CD4-positive, alpha-beta memory T cell (primary cell): ENCODE data around the gene VASH1. TPM values are rescaled to one million over a fixed set of nuclear protein-coding genes. Genes with fewer than 3 reads are reported as not detected.
A peak's percentile ranks its signal among the peaks of the same experiment; 100 is the strongest.

Experiments used
- CTCF ChIA-PET: fragments of 350-600 bp; sonication (Branson Sonifier 250); formaldehyde crosslinking; loops from one replicate; lab custom pipeline; 2021; ENCODE audit warnings: inconsistent platforms; ENCODE audit not compliant: partially characterized antibody; lab: Charles Lee
- POLR2A ChIA-PET: fragments of 350-600 bp; sonication (Branson Sonifier 250); formaldehyde crosslinking; loops from one replicate; lab custom pipeline; 2021; ENCODE audit not compliant: partially characterized antibody; lab: Charles Lee
- DNase-seq, 5 donors: peaks; one replicate each; pipeline versions ENCODE4 v3.0.0 to v3.0.0-alpha.2; 2020 to 2022; ENCODE audit warnings: mixed read lengths in 1 of 5
- H3K27ac ChIP-seq: one replicate; pipeline ENCODE4 v1.7.0; 2013; ENCODE audit warnings: low read depth, low read length
- H3K27me3 ChIP-seq: 2 replicates; pipeline ENCODE4 v1.7.0; 2013; ENCODE audit warnings: mild to moderate bottlenecking, low read length, moderate library complexity; ENCODE audit not compliant: insufficient read depth
- H3K36me3 ChIP-seq: 2 replicates; pipeline ENCODE4 v1.7.0; 2013; ENCODE audit warnings: mild to moderate bottlenecking, low read length, moderate library complexity; ENCODE audit not compliant: insufficient read depth
- H3K4me1 ChIP-seq: 2 replicates; pipeline ENCODE4 v1.7.0; 2013; ENCODE audit warnings: mild to moderate bottlenecking, low read length, moderate library complexity; ENCODE audit not compliant: insufficient read depth
- H3K4me3 ChIP-seq, 2 donors: one replicate each; pipeline ENCODE4 v1.7.0; 2013; ENCODE audit warnings: low read length in 2 of 2, mild to moderate bottlenecking in 1 of 2
- H3K9me3 ChIP-seq, 2 donors: one replicate each; pipeline ENCODE4 v1.7.0; 2013; ENCODE audit warnings: low read length in 2 of 2, control low read depth in 1 of 2; ENCODE audit not compliant: control insufficient read depth in 1 of 2
- H3K27ac Mint-ChIP-seq, 7 donors: one replicate each; pipeline ENCODE4 v1.8.0; 2020 to 2021; ENCODE audit warnings: mixed read lengths in 7 of 7, mild to moderate bottlenecking in 6 of 7, inconsistent platforms in 3 of 7, moderate library complexity in 3 of 7
- H3K27me3 Mint-ChIP-seq, 2 donors: one replicate each; pipeline ENCODE4 v1.8.0; 2020 to 2021; ENCODE audit warnings: mixed read lengths in 2 of 2
- H3K36me3 Mint-ChIP-seq, 2 donors: one replicate each; pipeline ENCODE4 v1.8.0; 2020 to 2021; ENCODE audit warnings: mixed read lengths in 2 of 2, inconsistent platforms in 1 of 2, mild to moderate bottlenecking in 1 of 2
- H3K4me1 Mint-ChIP-seq, 4 donors: one replicate each; pipeline ENCODE4 v1.8.0; 2020 to 2021; ENCODE audit warnings: mixed read lengths in 4 of 4, mild to moderate bottlenecking in 1 of 4
- H3K4me3 Mint-ChIP-seq, 8 donors: one replicate each; pipeline ENCODE4 v1.8.0; 2020 to 2021; ENCODE audit warnings: mixed read lengths in 8 of 8, mild to moderate bottlenecking in 7 of 8, moderate library complexity in 6 of 8, inconsistent platforms in 3 of 8
- H3K9me3 Mint-ChIP-seq, 8 donors: one replicate each; pipeline ENCODE4 v1.8.0; 2020 to 2021; ENCODE audit warnings: mixed read lengths in 8 of 8, mild to moderate bottlenecking in 5 of 8, inconsistent platforms in 3 of 8, moderate library complexity in 1 of 8
- intact Hi-C: fragments of 100-400 bp; cut with micrococcal nuclease; formaldehyde crosslinking; loops from one replicate; pipeline ENCODE4 v1.15.1; 2023
- polyA plus RNA-seq, 2 donors: library from polyadenylated mRNA; unstranded; fragments of 300-500 nt; fragmentation: Illumina TruSeq; gene quantifications; one replicate each; pipeline ENCODE4 v1.2.3, GENCODE V29; 2021
- total RNA-seq, 2 experiments: library from RNA; stranded (reverse); gene quantifications; one replicate each; pipeline ENCODE4 v1.2.3, GENCODE V29; 2021

Gene VASH1
- total and polyA plus RNA-seq, 4 experiments from 2014 or later = 0.59 to 12.6 (median 5.6) TPM

DNA sequence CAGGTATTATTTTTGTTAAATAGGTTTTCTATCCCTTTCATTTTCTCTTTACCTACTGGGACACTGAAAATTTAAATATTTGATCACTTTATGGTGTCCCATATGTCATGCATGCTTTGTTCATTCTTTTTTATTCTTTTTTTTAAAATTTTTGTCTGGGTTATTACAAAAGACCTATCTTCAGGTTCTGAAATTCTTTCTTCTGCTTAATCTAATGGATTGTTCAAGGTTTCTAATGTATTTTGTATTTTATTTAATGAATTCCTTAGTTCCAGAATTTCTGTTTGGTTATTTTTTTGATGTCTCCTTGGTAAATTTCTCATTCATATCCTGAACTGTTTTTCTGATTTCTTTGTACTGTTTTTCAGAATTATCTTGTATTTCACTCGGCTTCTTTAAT lies 20.2 kb upstream of the VASH1 start:
- no peak overlapping the region for H3K27ac Mint-ChIP-seq
- intact Hi-C loops = no loop called here

DNA sequence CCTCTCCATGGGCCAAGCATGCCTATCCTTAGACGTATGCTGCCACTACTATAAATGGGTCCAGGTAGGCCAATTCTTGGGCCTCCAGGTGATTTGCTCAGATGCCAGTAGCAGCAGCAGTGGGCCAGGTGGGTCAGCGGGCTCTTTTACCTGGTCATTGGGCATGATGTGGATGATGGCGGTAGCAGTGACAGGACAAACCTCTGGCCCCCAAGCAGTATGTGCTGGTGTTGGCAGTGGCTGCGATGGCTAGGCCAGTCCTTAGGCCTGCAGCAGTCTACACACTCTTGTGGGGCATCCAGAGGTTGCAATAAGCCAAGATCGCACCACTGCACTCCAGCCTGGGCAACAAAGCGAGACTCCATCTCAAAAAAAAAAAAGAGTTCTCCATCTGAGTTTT lies 19.1 kb upstream of the VASH1 start:
- Mint-ChIP-seq H3K4me3 (no peak overlapping the region), H3K27ac (no peak overlapping the region), H3K36me3 (peaks cover 5 to 15% of the 10 kb centered on the region in 2 donors), H3K27me3 (peaks cover 24 to 27% of the 10 kb centered on the region in 2 donors), H3K4me1 (no peaks in the 10 kb centered on the region), H3K9me3 (peaks cover 0 to 44% (median 28%) of the 10 kb centered on the region in 8 donors)
- ChIA-PET CTCF (no interaction called here), POLR2A (no interaction called here)
- Histone ChIP-seq H3K9me3 (no peaks in the 10 kb centered on the region), H3K27ac (no peak overlapping the region), H3K4me3 (no peak overlapping the region), H3K4me1 (no peaks in the 10 kb centered on the region), H3K27me3 (no peaks in the 10 kb centered on the region), H3K36me3 (no peaks in the 10 kb centered on the region)
- intact Hi-C loops = no loop called here
- DNase-seq = no peak

More for the DNA sequence above, 20.2 kb upstream of the VASH1 start:
- no peak for DNase-seq
- Histone ChIP-seq H3K4me1 (no peaks in the 10 kb centered on the region), H3K27me3 (no peaks in the 10 kb centered on the region), H3K9me3 (no peaks in the 10 kb centered on the region), H3K27ac (no peak overlapping the region), H3K36me3 (no peaks in the 10 kb centered on the region), H3K4me3 (no peak overlapping the region)
- H3K4me1 Mint-ChIP-seq = no peaks in the 10 kb centered on the region
- ChIA-PET CTCF (no interaction called here), POLR2A (no interaction called here)
- peaks cover 5 to 15% of the 10 kb centered on the region in 2 donors for H3K36me3 Mint-ChIP-seq
- H3K9me3 Mint-ChIP-seq = peaks cover 0 to 41% (median 28%) of the 10 kb centered on the region in 8 donors
- H3K4me3 Mint-ChIP-seq = no peak overlapping the region
- H3K27me3 Mint-ChIP-seq = peaks cover 23 to 27% of the 10 kb centered on the region in 2 donors

DNA sequence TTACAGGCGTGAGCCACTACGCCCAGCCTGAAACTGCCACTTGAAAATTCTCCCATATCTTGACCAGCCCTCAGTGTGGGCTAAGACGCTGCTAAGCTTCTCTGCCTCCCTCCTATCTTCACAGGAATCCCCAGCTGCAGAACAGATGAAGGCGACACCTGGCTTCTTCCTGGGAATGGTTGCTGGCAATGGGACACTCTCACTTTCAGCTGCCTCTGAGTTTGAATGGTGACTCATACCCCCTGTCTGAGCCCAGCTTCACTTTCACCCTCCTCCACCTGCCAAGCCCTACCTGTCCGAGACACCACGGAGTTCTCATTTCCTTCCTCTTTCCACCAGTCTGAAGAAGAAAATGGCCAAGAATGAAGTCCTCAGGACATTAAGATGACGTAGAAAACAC lies 18.3 kb upstream of the VASH1 start:
- Histone ChIP-seq H3K9me3 (no peaks in the 10 kb centered on the region), H3K27me3 (no peaks in the 10 kb centered on the region), H3K4me3 (no peak overlapping the region), H3K27ac (no peak overlapping the region), H3K36me3 (no peaks in the 10 kb centered on the region), H3K4me1 (no peaks in the 10 kb centered on the region)
- Mint-ChIP-seq H3K4me1 (no peaks in the 10 kb centered on the region), H3K9me3 (peaks cover 0 to 47% (median 28%) of the 10 kb centered on the region in 8 donors), H3K27me3 (peaks cover 27% of the 10 kb centered on the region in 2 donors), H3K4me3 (no peak overlapping the region), H3K27ac (peak overlapping the region in 1 of 7 donors; percentile 9), H3K36me3 (peaks cover 5 to 15% of the 10 kb centered on the region in 2 donors)
- ChIA-PET POLR2A (no interaction called here), CTCF (interaction anchor here (1.0 to 1.4 kb wide), 2 partner anchors 32 to 40 kb away, joined by 3 read pairs; no protein-coding TSS in a partner anchor)
- DNase-seq = no peak
- intact Hi-C loops = no loop called here

DNA sequence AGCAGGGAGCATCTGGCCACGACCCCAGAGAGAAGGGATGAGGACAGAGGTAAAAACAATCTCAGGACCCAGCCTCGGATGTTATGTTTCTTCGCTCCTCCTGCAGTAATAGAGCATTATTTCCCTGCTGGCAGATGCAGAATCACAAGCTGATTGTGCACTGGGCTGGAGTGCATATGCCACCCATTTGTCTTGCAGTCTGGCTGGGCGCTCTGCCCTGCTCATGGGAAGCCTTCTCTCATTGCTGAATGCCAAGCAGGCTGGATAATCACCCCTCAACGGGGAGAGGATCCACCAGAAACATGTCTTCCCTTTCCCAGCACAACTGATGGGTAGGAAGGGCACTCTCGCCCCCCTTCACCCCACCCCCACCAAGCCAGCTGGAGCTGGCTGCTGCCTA lies 8.5 kb upstream of the VASH1 start:
- Histone ChIP-seq H3K9me3 (no peaks in the 10 kb centered on the region), H3K36me3 (no peaks in the 10 kb centered on the region), H3K27me3 (no peaks in the 10 kb centered on the region), H3K4me3 (no peak overlapping the region), H3K4me1 (no peaks in the 10 kb centered on the region), H3K27ac (no peak overlapping the region)
- Mint-ChIP-seq H3K4me3 (no peak overlapping the region), H3K36me3 (no peaks in the 10 kb centered on the region), H3K9me3 (peaks cover 0 to 4% (median 0%) of the 10 kb centered on the region in 8 donors), H3K4me1 (no peaks in the 10 kb centered on the region), H3K27ac (no peak overlapping the region), H3K27me3 (peaks cover 0 to 6% of the 10 kb centered on the region in 2 donors)
- intact Hi-C loops = no loop called here
- CTCF ChIA-PET = interaction anchor here (0.7 kb wide), 1 partner anchor 341 kb away, joined by 3 read pairs; no protein-coding TSS in a partner anchor
- no peak for DNase-seq
- POLR2A ChIA-PET = no interaction called here

DNA sequence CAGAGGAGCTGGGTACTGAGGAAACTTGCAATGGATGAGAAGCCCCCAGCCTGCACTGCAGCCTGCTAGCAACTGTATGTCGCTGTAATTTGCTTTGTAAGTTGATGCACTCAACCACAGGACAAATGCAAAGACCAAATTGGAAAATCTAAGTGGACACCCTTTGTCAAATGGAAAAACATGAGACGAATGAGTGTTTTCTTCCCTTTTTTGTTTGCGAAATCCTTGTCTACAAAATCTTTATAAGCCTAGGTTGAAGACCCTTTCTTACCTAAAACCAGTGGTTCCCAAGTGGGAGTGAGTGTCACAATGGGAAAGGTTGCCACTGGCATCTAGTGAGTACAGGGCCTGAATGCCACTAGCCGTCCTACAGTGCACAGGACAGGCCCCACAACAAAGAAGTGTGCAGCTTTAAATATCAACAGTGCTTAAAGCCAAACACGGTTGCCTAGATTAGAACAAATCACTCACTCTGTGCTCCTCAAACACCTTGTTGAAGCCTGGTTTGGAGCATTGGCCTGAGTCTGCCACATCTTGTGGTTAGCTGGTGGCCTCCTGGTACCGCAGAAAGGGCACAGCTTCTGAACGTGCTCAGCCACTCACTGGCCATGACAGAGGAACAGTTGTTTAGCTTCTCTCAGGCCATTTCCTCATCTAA lies 7.6 kb upstream of the VASH1 start:
- H3K27me3 ChIP-seq = no peaks in the 10 kb centered on the region
- H3K27ac Mint-ChIP-seq = no peak overlapping the region
- DNase-seq = no peak
- H3K4me1 Mint-ChIP-seq = no peaks in the 10 kb centered on the region
- intact Hi-C loops = no loop called here
- no peak overlapping the region for H3K27ac ChIP-seq
- ChIA-PET CTCF (no interaction called here), POLR2A (no interaction called here)
- H3K9me3 Mint-ChIP-seq = peaks cover 0 to 4% (median 0%) of the 10 kb centered on the region in 8 donors
- no peaks in the 10 kb centered on the region for H3K36me3 ChIP-seq
- H3K9me3 ChIP-seq = no peaks in the 10 kb centered on the region
- H3K27me3 Mint-ChIP-seq = peaks cover 6 to 10% of the 10 kb centered on the region in 2 donors
- no peak overlapping the region for H3K4me3 Mint-ChIP-seq
- H3K36me3 Mint-ChIP-seq = no peaks in the 10 kb centered on the region
- H3K4me3 ChIP-seq = no peak overlapping the region
- H3K4me1 ChIP-seq = no peaks in the 10 kb centered on the region

DNA sequence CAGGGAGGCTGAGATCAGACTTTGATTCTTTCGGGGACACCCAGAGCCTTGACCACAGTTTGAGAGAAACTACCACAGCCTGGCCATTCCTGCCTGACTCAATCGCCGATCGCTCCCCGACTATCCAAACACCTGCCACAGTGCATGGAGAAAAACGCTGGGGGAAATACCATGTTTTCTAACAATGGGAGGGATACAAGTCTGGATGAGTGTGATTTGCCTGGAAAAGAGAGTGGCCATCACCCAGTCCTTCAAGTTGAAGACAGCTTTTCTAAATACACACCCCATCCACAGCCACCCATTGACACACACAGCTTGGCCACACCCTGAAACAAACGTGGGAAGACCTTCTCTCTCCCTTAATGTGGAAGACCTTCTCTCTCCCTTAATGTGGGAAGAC lies 6.7 kb upstream of the VASH1 start:
- intact Hi-C loops = no loop called here
- H3K27ac ChIP-seq = no peak overlapping the region
- H3K27ac Mint-ChIP-seq = peak overlapping the region in 1 of 7 donors; percentile 52
- H3K4me3 Mint-ChIP-seq = no peak overlapping the region
- H3K4me3 ChIP-seq = no peak overlapping the region
- H3K36me3 ChIP-seq = no peaks in the 10 kb centered on the region
- no peaks in the 10 kb centered on the region for H3K9me3 ChIP-seq
- ChIA-PET POLR2A (no interaction called here), CTCF (interaction anchor here (1.1 kb wide), 1 partner anchor 45 kb away, joined by 3 read pairs; no protein-coding TSS in a partner anchor)
- no peaks in the 10 kb centered on the region for H3K27me3 ChIP-seq
- no peaks in the 10 kb centered on the region for H3K4me1 Mint-ChIP-seq
- peaks cover 11 to 14% of the 10 kb centered on the region in 2 donors for H3K27me3 Mint-ChIP-seq
- no peaks in the 10 kb centered on the region for H3K36me3 Mint-ChIP-seq
- no peak for DNase-seq
- H3K9me3 Mint-ChIP-seq = peaks cover 0 to 2% (median 0%) of the 10 kb centered on the region in 8 donors
- no peaks in the 10 kb centered on the region for H3K4me1 ChIP-seq

DNA sequence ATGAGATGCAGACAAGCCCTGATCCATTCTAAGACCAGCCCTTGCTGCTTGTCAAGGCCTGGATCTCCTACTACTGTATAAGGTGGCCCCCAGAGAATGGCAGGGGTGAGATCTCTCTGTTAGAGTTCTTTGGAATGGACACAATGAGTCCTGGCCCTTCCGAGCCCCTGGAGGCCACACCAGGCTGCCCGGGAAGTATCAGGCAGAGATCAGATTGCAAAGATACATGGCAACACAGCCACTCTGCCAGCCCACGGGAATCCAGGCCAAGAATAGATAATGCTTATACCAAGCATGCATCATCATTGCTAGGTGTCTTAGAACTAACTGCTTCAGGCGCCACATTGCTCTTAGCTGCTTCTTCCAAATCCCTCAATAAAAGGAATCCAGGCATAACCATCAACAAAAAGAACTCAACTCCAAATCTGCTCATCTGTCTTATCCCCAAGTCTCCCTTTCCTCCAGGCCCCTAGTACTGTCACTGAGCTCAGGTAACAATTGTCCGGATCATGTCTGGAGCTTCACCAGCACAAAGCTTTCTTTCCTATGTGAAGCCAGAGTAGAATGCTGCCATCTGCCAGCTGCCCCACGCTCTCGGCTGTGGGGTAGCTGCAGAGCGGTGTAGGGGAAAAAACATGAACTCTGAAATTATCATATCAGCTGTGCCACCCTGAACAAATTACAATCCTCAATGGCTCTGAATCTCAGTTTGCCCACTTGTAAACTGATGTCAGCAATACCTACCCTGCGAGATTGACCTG lies 5.5 kb upstream of the VASH1 start:
- Histone ChIP-seq H3K27me3 (no peaks in the 10 kb centered on the region), H3K36me3 (no peaks in the 10 kb centered on the region), H3K4me3 (no peak overlapping the region), H3K4me1 (peaks cover 2% of the 10 kb centered on the region), H3K9me3 (no peaks in the 10 kb centered on the region), H3K27ac (no peak overlapping the region)
- no peak for DNase-seq
- ChIA-PET CTCF (interaction anchor here (1.1 to 1.5 kb wide), 2 partner anchors 10 to 46 kb away, joined by 3 read pairs; no protein-coding TSS in a partner anchor), POLR2A (no interaction called here)
- Mint-ChIP-seq H3K4me1 (peaks cover 0 to 7% (median 2%) of the 10 kb centered on the region in 4 donors), H3K36me3 (no peaks in the 10 kb centered on the region), H3K9me3 (peaks cover 0 to 2% (median 0%) of the 10 kb centered on the region in 8 donors), H3K27ac (no peak overlapping the region), H3K4me3 (no peak overlapping the region), H3K27me3 (peaks cover 12 to 14% of the 10 kb centered on the region in 2 donors)
- intact Hi-C loops = no loop called here
